GM19043 (cell line): Measurements from ENCODE around the gene PCBP3.

Experiments used
- ATAC-seq: cut with Tn5 transposase; IDR thresholded peaks from one replicate; pipeline ENCODE4 v1.9.1; 2021; ENCODE audit warnings: low read depth; ENCODE audit not compliant: unreplicated experiment

The PCBP3 gene

DNA sequence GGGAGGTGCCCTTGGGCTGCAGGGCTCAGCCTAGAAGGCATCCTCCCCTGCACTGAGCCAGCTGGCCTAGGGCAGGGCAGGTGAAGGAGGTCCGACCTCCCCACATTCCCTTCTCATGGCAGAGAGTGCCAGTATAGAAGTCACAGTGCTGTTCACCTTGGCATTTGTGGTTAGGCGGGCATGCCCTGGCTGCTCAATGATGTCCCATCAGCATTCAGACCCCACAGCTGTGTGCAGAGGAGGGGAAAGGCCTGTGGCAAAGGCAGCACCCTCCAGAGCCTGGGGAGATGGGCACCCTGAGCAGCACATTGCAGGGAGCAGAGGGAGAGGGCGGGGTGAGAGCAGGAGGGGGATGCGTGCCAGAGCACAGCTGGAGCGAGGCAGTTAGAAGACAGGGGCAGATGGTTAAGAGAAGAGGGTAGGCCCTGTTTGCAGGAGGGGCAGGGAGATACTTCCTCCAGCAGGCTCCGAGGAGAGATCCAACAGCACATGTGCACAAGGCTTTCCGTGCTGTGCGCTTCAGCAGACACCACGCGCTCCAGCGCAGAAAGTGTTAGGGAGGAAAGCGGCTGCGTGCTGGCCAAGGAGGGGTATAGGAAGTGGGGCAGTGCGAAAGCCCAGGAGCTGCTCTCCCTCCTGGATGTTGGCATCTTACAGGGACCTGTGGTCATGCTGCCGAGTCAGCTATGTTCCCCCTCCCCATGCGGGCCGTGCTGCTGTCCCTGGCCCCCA lies 294.4 kb downstream of the PCBP3 start:
- ATAC-seq: no peak

DNA sequence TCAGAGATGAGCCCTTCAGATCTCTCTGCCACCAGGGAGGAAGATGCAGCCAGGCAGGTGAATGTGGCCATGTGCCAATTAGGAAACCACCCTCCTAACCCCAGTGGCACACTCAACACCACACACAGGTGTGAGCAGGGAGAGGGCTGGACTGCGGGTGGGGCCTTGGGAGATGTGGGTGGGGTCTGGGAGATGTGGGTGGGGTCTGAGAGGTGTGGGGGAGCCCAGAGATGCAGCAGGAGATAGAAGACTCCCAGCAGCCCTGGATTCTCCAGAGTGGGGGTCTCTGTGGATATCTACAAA lies 294.9 kb downstream of the PCBP3 start:
- no peak for ATAC-seq

DNA sequence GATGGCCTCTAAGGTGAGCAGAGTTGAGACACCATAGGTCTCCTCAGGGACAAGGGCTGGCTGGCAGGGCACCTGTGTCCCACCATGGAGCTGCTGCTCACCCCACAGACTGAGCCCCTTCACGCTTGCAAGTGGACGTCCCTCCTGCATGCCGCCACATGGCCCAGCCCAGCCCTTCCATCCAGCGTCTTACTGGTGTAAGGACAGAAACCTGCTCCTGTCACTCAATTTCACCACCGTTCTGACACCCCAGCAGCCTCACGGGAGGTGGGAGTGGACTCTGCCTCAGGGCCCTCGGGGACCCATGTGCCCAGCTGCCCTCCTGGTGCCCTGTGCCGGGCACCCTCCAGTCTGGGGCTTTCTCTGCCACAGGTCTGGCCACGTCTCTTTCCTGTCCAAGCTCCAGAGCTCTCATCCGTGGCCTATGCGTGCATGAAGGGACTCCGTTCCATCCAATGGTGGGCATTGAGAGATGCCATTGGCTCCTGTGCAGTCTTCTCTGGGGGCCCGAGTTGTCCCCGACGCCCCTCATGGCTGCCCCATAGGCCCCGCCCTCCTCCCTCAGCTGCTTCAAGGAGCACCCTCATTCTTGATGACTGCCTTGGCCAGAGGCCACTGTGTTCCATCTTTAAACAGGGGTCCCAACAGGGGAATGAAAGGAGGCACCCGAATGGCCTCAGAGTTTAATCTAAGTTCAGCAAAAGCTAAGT lies 295.4 kb downstream of the PCBP3 start:
- ATAC-seq: no peak

DNA sequence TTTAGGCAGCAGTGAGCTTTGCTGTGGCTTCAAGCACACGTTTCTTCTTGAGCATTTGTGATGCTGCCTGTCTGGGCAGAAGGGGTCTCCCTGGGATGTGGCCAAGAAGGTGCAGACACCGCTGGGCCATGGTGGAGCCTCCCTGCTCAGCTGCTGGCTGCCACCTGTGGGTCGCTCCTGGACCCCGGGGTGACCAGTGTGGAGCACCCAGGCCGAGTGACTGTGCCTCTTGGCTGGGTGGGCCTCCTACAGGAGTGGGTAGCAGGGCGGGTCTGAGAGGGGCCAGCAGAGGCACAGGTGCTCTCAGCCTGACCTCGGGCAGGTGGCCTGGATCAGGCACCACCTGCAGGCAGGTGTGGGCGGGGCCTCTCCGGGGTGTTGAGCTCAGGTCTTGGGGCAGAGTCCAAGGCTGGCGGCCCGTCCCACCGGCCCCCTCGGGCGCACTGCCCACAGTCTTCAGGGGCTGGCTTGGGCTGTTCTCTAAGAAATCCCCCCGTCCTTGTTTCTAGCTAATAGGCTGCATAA lies 296.1 kb downstream of the PCBP3 start:
- no peak for ATAC-seq

DNA sequence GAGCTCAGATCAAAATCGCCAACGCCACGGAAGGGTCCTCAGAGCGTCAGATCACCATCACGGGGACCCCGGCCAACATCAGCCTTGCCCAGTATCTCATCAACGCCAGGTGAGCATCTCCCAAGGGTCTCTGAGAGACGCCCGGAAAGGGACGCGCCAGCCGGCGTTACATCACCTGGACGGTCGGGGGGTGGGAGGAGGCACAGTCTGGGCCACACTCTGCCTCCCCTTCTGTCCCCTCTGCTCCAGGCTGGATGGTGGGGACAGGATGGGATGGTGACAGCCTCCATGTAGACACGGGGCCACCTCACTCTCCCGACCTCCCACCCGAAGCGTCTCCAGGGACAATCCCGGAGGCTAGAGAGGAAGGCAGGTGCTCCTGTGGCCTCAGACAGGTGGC lies 296.6 kb downstream of the PCBP3 start:
- no peak for ATAC-seq

DNA sequence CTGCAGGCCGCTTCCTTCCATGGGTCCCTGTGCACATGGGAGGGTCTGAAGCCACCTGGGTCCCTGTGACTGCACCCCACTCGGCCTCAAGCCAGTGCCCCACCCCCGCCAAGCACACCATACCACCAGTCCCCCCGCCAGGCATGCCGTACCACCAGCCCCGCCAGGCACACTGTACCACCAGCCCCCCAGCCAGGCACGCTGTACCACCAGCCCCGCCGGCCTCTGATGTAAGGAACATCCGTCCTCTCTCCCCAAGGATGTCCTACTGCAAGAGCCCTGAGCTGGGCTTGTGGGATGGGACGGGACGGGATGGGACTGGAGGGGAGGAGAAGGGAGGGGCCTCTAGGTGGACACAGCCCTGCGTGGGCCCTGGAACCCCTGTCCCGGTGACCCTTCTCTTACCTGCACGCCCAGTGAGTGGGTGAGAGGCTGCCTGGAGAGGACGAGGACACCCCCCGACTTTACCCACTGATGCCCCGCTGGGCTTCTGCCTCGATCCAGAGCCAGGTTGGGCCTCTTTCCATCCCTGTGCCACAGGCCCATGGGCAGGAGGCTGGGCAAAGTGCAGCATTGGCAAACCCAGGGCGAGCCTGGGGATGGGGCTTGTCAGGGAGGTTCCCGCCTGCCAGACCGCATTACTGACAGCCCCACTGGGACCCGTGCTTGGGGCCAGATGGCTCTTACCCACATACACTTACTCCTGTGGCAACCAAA lies 297.3 kb downstream of the PCBP3 start:
- no peak for ATAC-seq

DNA sequence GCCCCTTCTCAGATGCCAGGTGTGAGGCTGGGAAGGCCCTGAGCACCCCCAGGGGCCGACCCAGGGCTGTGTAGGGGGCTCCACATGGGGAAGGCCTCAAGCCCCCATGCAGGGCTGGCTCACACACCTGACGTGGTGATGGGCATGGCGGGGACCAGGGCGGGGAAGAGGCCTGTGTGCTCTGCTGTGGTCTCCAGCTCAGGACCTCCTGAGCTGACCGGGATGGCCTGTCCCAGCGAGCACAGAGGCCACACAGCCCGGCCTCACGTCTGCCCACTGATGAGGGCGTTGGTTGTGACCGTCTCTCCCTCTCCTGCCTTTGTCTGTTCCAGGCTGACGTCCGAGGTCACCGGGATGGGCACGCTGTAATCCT lies 297.8 kb downstream of the PCBP3 start:
- ATAC-seq: no peak

DNA sequence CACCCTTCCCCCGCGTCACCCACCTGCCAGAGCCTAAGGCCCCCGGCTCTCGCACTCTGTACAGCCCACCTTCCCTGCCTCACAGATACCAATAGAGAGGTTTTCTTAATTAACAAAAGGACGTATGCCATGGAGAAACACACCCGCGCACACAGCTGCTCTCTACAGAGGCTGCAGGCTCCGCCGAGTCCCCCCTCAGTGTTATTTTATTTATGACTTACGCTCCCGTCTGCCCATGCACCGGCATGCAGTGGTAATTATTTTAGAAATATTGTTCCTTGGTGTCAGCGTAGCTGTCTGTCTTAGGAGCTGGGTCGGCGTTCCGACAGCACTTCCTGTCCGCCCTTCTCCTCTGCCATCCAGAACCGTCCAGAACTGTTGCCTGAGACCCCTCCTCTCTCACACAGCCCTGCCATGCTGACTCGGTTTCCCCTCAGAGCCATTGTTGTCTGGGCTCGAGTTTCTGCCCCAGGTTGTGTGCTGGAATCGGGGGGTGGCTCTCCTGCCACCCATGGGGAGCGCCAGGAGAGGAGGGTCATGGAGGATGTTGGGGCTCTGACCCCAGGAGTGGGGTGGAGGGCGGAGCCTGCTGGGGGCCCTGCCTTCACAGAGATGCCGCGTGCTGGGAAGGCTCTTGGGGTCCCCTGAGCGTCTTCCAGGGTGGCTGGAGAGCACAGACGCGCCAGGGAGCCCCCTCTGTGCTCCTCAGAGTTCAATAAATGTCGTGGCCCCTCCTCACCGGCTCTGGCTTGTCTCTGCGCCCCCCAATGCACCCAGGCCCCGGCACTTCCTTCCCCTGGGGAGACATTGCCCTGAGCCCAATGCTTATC lies 298.4 kb downstream of the PCBP3 start:
- ATAC-seq: no peak

DNA sequence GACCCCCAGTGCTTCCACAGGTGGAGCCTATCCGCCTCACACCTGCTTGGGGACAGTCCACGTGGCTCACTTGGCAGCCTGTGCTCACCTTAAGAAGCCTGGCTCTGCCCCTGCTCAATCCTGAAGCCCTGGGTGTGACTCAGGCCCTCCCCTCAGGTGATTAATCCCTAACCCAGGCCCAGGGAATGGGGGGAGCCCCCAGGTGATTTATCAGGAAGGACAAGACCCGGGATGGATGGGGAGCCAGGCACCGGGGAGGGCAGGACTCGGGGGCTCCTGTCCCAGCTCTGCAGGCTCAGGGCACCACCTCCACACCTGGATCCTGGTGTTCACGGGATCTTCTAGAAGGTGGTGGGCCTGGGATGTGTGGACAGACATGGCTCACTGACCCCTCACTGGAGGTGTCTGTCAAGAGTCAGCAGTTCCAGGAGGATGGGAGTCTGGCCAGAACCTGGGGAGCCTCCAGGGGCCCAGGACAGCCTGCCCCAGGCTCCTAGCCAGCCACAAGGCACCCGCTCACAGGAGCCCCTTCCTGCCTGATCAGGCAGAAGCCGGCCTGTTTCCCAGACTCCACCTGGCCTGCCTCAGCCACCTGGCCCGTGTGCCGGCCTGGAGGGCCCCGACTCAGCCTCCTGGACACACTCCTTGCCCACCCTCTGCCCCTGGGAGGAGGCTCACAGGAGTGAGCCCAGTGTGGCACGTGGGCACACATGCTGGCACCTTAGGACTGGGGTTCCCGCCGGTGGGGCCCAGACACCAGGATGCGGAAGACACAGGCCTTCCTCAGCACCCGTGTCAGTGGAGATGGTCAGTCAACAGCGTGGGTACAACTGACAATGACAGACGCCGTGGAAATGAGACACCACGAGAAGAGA lies 299.5 kb downstream of the PCBP3 start:
- no peak for ATAC-seq

DNA sequence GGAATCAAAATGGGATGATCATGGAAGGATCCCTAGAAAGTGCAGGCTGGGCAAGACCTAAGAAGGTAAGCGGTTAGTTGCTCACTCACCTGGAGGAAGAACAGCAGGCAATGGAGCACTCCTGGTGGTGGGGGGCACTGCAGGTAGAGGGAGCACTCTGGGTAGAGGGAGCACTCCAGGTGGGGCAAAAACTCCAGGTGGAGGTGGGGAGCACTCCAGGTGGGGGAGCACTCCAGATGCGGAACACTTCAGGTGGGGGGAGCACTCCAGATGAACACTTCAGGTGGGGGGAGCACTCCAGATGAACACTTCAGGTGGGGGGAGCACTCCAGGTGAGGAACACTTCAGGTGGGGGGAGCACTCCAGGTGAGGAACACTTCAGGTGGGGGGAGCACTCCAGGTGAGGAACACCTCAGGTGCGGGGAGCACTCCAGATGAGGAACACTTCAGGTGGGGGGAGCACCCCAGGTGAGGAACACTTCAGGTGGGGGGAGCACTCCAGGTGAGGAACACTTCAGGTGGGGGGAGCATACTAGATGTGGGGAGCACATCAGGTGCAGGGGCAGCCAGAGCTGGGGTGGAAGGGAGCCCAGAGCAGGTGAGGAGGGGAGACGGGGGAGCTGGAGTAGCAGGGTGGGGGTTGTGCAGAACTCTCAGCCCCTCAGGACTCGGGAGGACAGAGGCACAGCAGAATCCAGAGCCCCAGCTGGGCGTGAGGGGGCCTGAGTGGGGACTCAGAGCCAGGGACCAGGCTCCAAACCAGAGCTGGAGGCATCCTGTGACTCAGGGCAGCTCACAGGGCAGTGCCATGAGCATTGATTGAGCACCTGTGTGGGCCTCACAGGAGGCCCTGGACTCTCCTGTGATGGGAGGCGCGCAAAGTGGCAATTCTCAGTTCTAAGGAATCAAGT lies 300.4 kb downstream of the PCBP3 start:
- no peak for ATAC-seq

DNA sequence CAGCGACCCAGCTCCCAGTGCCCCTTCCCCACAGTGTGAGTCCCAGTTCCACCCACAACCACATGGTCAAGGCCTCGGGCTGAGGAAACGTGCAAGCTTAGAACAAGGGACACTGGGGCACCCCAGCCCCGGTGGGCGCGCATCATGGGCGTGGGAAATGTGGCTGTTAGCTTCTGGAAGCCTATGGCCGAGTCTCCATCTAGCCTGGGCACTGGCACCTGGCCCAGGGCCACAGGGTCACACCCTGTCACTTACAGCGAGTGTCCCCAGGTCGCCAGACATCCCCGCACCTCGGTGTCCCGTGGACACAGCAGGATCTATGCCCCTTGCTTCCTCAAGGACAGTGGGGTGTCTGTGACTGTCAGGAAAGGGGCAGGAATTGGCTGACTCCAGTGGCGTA lies 301.1 kb downstream of the PCBP3 start:
- no peak for ATAC-seq

DNA sequence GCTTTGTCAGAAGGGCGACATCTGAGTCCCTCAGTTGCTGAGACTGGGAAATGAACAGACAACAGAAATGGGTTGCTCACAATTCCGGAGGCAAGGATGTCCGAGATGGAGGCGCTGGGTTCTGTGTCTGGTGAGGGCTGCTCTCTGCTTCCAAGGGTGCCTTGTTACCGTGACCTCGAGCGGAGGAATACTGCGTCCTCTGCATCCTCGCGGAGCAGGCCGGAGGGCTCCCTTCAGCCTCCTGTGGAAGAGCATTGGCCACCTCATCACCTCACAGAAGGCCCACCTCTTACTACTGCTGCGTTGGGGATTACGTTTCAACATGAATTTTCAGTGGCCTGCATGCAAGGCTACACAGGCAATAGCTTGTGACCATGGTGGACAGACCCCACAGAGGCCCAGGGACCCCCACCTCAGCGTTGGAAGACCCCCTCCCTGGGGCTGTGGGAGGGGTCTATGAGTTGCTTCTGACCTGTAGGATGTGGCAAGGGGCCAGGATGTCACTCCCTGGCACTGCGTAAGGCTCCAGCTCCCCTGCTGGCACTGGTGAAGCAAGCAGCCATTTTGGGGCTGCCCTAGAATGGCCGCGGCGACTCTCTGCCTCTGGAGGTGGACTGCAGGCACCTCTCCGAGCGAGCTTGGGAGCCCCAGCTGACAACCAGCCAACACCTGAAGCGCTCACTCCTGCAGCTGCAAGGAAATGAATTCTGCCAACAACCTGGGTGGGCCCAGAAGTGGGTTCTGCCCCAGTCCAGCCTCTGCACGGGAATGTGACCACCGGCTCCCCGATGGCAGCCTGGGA lies 301.7 kb downstream of the PCBP3 start:
- no peak for ATAC-seq

DNA sequence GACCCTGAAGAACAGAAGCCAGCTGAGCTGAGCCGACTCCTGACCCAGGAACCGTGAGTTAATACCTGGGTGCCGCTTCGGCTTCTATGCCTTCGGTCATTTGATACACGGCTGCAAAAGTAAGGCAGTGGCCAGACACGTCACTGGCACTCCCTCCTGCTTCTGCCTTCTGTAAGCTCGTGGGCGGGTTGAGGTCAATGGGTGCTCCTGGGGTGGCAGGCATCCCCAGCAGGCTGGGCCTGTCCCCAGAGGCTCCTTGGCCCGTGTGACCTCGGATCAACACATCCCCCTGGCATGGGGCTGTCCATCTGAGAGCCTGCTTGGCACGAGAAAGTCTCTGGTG lies 302.3 kb downstream of the PCBP3 start:
- no peak for ATAC-seq

DNA sequence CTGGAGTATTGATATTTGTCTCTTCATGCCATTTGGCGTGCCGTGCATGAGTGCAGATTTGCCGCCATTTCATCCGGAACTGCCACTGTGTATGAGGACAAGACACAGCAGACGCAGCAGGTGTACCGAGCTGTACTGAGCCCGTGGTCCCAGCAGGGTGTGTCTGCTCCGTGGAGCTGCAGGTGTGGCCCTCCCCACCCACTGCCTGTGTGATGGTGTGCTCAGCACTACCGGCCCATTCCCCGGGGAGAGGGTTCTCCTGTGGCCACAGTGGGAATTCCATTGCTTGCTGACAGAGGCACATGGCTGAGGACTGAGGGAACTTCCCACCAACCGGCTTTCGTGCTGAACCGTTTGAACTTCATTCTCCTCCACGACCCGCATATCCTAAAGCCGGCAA lies 303.8 kb downstream of the PCBP3 start:
- ATAC-seq: no peak

DNA sequence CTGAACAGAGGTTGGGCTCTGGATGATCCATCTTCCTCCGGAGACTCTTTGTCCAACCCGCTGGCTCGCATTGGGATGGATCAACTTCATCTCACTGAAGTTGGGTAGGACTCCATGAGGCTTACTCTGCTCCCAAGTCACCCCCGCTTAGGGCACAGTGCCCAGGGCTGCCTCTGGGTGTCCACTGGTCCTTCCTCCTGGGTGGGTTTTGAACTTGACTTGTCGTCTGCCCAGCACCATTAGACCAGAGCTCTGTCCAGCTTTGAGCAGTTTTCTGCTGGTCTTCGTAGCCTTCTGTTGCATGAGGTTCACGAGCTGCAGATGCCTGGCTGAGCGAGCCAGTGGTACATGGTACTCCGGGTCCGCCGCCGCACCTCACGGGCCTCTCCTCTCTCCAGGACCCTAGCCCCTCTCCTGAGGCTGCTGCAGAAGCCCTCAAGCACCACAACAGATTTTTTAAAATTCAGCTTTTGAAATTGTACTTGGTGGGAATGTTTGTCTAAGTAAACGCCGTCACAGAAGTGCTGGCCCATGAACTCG lies 304.3 kb downstream of the PCBP3 start:
- ATAC-seq: no peak

DNA sequence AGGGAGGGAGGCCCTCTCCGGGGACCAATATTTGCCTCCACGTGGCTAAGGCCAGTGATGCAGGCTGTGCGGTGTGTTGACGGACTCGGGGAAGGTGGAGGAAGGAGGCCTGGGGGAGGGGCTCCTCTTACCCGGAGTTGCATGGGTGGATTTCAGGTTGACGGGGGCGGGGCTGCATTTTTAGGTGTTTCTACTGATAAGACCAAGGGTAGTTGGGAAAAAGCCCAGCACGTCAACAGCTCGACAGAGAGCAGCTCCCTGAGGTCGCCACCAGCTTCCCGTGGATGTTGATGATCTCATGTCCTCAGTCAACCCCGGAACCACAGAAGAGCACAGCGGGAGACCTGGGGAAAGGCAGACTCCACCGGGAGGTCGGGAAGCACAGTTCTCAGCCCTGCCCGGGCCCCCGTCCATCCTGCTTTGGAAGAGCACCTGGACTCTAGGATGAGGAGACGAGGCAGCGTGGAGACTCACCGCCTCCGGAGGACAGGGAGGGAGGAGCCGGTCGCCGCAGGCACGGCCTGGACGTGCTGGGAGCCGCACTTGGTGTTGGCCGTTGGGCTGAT lies 305.1 kb downstream of the PCBP3 start:
- no peak for ATAC-seq

DNA sequence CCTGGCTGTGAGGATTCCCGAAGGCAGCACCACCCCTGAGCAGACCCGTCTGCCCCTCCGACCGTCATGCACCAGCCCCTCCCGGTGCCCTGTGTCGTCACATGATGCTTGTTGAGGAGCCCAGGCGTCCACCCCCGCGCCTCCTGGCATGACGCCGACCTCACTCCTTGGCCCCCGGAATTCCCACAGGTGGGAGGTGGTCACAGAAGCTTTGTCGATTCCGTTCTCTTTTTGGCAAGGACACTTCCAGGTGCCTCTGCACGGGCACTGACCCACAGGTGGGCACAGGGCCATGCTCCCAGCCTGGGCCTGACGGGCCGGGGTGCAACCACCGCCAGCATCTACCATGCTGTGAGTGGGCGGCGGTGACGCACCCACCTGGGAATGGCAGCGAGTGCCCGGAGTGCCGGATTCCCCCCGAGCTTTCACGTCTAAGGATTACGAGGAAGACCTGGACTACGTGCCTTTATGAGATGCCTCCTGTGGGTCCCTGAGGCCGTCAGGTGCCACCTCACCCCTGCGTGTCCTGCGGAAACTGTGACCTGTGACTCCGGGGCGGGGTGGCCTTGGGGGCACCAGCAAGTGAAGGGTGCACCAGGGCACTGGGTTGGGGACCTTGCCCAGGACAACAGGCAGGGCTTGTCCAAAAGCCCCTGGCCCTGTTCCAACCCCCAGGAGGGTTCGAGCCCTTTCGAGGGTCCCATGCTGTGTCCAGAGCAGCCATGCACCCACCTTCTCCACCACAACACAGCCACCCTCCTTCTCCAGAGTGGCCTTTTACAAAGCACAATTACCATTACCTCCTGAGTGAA lies 306.6 kb downstream of the PCBP3 start:
- ATAC-seq: no peak
